ENCODE data around the gene VAMP1.
"Not testable (repeated sequence)": the region's sequence is repeated elsewhere in the genome, so short reads cannot be mapped to it uniquely, and the experiment has no call there.

VAMP1 gene

GRCh38 chr12:6469609-6470374, 685 bp downstream of the VAMP1 start:
- peak; percentile 26 for DNase-seq (ENCODE audit: low read depth)

- DNase-seq (ENCODE audit: low read depth) = no peak
These were observed 1.4 kb downstream of the VAMP1 start for GRCh38 chr12:6469092-6469491.

GRCh38 chr12:6468283-6468575, 2.2 kb downstream of the VAMP1 start:
- peak; percentile 18 for DNase-seq (ENCODE audit: low read depth)

- DNase-seq (ENCODE audit: low read depth) = not testable (repeated sequence)
These were observed 2.8 kb downstream of the VAMP1 start for GRCh38 chr12:6467571-6468282.

GRCh38 chr12:6466751-6467150, 3.7 kb downstream of the VAMP1 start:
- DNase-seq (ENCODE audit: low read depth) = not testable (repeated sequence)

- DNase-seq (ENCODE audit: low read depth) = no peak
These were observed 4.3 kb downstream of the VAMP1 start for GRCh38 chr12:6466184-6466573.

GRCh38 chr12:6465467-6466183, 4.9 kb downstream of the VAMP1 start:
- DNase-seq (ENCODE audit: low read depth) = peak; percentile 75

GRCh38 chr12:6464531-6464930, 5.9 kb downstream of the VAMP1 start:
- DNase-seq (ENCODE audit: low read depth) = no peak

GRCh38 chr12:6463858-6464257, 6.6 kb downstream of the VAMP1 start:
- DNase-seq (ENCODE audit: low read depth) = no peak

GRCh38 chr12:6463216-6463615, 7.3 kb downstream of the VAMP1 start:
- no peak for DNase-seq (ENCODE audit: low read depth)

GRCh38 chr12:6462234-6462995, 8.1 kb downstream of the VAMP1 start:
- DNase-seq (ENCODE audit: low read depth) = no peak

GRCh38 chr12:6461401-6462233, 8.9 kb downstream of the VAMP1 start:
- DNase-seq (ENCODE audit: low read depth) = peak; percentile 16

GRCh38 chr12:6460751-6461371, 9.6 kb downstream of the VAMP1 start:
- DNase-seq (ENCODE audit: low read depth) = no peak

GRCh38 chr12:6459004-6459337, 11.5 kb downstream of the VAMP1 start:
- no peak for DNase-seq (ENCODE audit: low read depth)

GRCh38 chr12:6458281-6459003, 12.0 kb downstream of the VAMP1 start:
- DNase-seq (ENCODE audit: low read depth) = no peak

GRCh38 chr12:6457220-6457945, 13.1 kb downstream of the VAMP1 start:
- DNase-seq (ENCODE audit: low read depth) = no peak

GRCh38 chr12:6452944-6453630, 17.4 kb downstream of the VAMP1 start:
- DNase-seq (ENCODE audit: low read depth) = no peak

GRCh38 chr12:6452245-6452943, 18.1 kb downstream of the VAMP1 start:
- peak; percentile 43 for DNase-seq (ENCODE audit: low read depth)

Data from EH (cell line).